SK-N-SH (cell line): ENCODE data around the gene GARS1. TPM values are rescaled to one million over a fixed set of nuclear protein-coding genes. Genes with fewer than 3 reads are reported as not detected.

ENCODE experiments used
- CTCF ChIA-PET: fragments of 300-600, 350-600 bp; formaldehyde crosslinking; extraction: SDS; loops from one replicate; lab custom pipeline; 2021; lab: Yijun Ruan, JAX
- POLR2A ChIA-PET: fragments of 350-600 bp; sonication (Branson Sonifier 250); formaldehyde crosslinking; extraction: SDS; loops from one replicate; lab custom pipeline; 2020; ENCODE audit warnings: antibody characterized with exemption, inconsistent platforms; lab: Yijun Ruan, JAX
- DNase-seq: peaks from one replicate; pipeline ENCODE4 v3.0.0; 2012
- H2AFZ ChIP-seq: fragments of 200-600 bp; sonication (generic); 2 replicates; pipeline ENCODE4 v1.8.1; 2016; ENCODE audit warnings: antibody characterized with exemption, mild to moderate bottlenecking, low read depth
- H3F3A ChIP-seq: fragments of 200-600 bp; sonication (generic); replicated peaks from 2 replicates; pipeline ENCODE3; 2016; ENCODE audit warnings: antibody characterized with exemption, mild to moderate bottlenecking; ENCODE audit not compliant: insufficient read depth
- H3K27ac ChIP-seq, 2 experiments: fragments of 200-500 bp in 1 of 2; fragments of 200-600 bp in 1 of 2; sonication (Bioruptor generic) in 1 of 2; sonication (generic), shearing (Covaris generic) in 1 of 2; 2 replicates each; pipeline versions ENCODE4 v1.5.1 to v1.6.1; 2014 to 2016; ENCODE audit warnings: low read depth in 2 of 2, inconsistent platforms in 1 of 2, low read length in 1 of 2, mild to moderate bottlenecking in 1 of 2, mixed read lengths in 1 of 2
- H3K27me3 ChIP-seq: fragments of 200-600 bp; sonication (generic), shearing (Covaris generic); 2 replicates; pipeline ENCODE4 v1.6.1; 2016; ENCODE audit warnings: mixed run types; ENCODE audit not compliant: insufficient read depth
- H3K36me3 ChIP-seq, 2 experiments: fragments of 200-500 bp in 1 of 2; fragments of 200-600 bp in 1 of 2; sonication (Bioruptor generic) in 1 of 2; sonication (generic) in 1 of 2; replicated peaks in 1 of 2; 2 replicates each; pipeline versions ENCODE3 to v1.5.1; 2014 to 2016; ENCODE audit warnings: low read length in 1 of 2, mild to moderate bottlenecking in 1 of 2; ENCODE audit not compliant: insufficient read depth in 2 of 2, control insufficient read depth in 1 of 2
- H3K4me1 ChIP-seq, 2 experiments: fragments of 200-500 bp in 1 of 2; fragments of 200-600 bp in 1 of 2; sonication (Bioruptor generic) in 1 of 2; sonication (generic), shearing (Covaris generic) in 1 of 2; 2 replicates each; pipeline versions ENCODE4 v1.5.1 to v1.6.1; 2014 to 2016; ENCODE audit warnings: low read depth in 1 of 2, low read length in 1 of 2, mixed run types in 1 of 2; ENCODE audit not compliant: insufficient read depth in 2 of 2, control insufficient read depth in 1 of 2
- H3K4me2 ChIP-seq: fragments of 200-600 bp; sonication (generic), shearing (Covaris generic); 2 replicates; pipeline ENCODE4 v1.6.1; 2017; ENCODE audit warnings: mixed run types
- H3K4me3 ChIP-seq, 2 experiments: fragments of 200-500 bp in 1 of 2; fragments of 200-600 bp in 1 of 2; sonication (Bioruptor generic) in 1 of 2; sonication (generic), shearing (Covaris generic) in 1 of 2; 2 replicates each; pipeline versions ENCODE4 v1.5.1 to v1.8.1; 2014 to 2016; ENCODE audit warnings: low read depth in 2 of 2, inconsistent platforms in 1 of 2, low read length in 1 of 2, mild to moderate bottlenecking in 1 of 2, mixed read lengths in 1 of 2, moderate library complexity in 1 of 2
- H3K79me2 ChIP-seq: fragments of 200-600 bp; sonication (generic); 2 replicates; pipeline ENCODE4 v1.8.1; 2017; ENCODE audit warnings: mild to moderate bottlenecking; ENCODE audit not compliant: insufficient read depth
- H3K9ac ChIP-seq: fragments of 200-600 bp; sonication (generic); 2 replicates; pipeline ENCODE4 v1.6.1; 2017; ENCODE audit warnings: mixed run types
- H3K9me2 ChIP-seq: fragments of 200-600 bp; sonication (generic); 2 replicates; pipeline ENCODE4 v1.6.1; 2017; ENCODE audit warnings: mixed run types
- H3K9me3 ChIP-seq: fragments of 200-600 bp; sonication (generic); 2 replicates; pipeline ENCODE4 v1.6.1; 2017; ENCODE audit warnings: mixed run types, mild to moderate bottlenecking, moderate library complexity
- H4K20me1 ChIP-seq: fragments of 200-600 bp; sonication (generic); 2 replicates; pipeline ENCODE4 v1.6.1; 2017; ENCODE audit warnings: mild to moderate bottlenecking, mixed run types; ENCODE audit not compliant: insufficient read depth
- EP300 ChIP-seq, 2 experiments: IDR thresholded peaks; 2 replicates each; pipeline versions ENCODE4 v1.4.0 to v1.6.1; 2012; ENCODE audit warnings: borderline replicate concordance in 1 of 2, low read depth in 1 of 2, low read length in 1 of 2
- MEF2A ChIP-seq: IDR thresholded peaks from 2 replicates; pipeline ENCODE4 v1.4.0; 2012; ENCODE audit warnings: low read depth, borderline replicate concordance
- SMC3 ChIP-seq: IDR thresholded peaks from 2 replicates; pipeline ENCODE4 v1.6.1; 2012; ENCODE audit warnings: low read depth, low read length, improper control_type of control experiment
- TCF12 ChIP-seq: IDR thresholded peaks from 2 replicates; pipeline ENCODE4 v1.4.0; 2012
- USF1 ChIP-seq: IDR thresholded peaks from 2 replicates; pipeline ENCODE4 v1.4.0; 2012; ENCODE audit warnings: low read depth, borderline replicate concordance
- USF2 ChIP-seq: fragments of 150-350 bp; IDR thresholded peaks from 2 replicates; pipeline ENCODE4 v1.6.1; 2017; ENCODE audit warnings: antibody characterized with exemption, low read length, low read depth, borderline replicate concordance
- WGBS: methylation state at CpG from one replicate; pipeline ENCODE4 v1.1.6; 2017; ENCODE audit warnings: low lambda C conversion rate; 5-methylcytosine and 5-hydroxymethylcytosine counted together
- polyA plus RNA-seq, 3 experiments: library from polyadenylated mRNA; depleted of rRNA; stranded (reverse); fragments of >200 nt; gene quantifications; 2 replicates each; pipeline ENCODE4 v1.2.3, GENCODE V29; 2012

Gene GARS1
- polyA plus RNA-seq, 1 of the 3 experiments (the other 2 are of a cell fraction), result 301 TPM

- POLR2A ChIA-PET, result no interaction called here
- peaks cover 0 to 8% of the 10 kb centered on the region in 2 experiments; a peak in 1 of 4 replicates for H3K4me1 ChIP-seq
- H3K79me2 ChIP-seq, result no peaks in the 10 kb centered on the region
- H4K20me1 ChIP-seq, result no peaks in the 10 kb centered on the region
- H2AFZ ChIP-seq, result no peak overlapping the region
- H3K9me3 ChIP-seq, result no peaks in the 10 kb centered on the region
- no peak overlapping the region for H3K27ac ChIP-seq
- no peak overlapping the region for H3K4me3 ChIP-seq
- DNase-seq, result no peak
- no peaks in the 10 kb centered on the region for H3K36me3 ChIP-seq
- no peak for TF ChIP-seq EP300 (IDR thresholded peaks at IDR 0.05; ENCODE audit: borderline replicate concordance in 1 of 2, low read depth in 1 of 2, low read length in 1 of 2)
- TF ChIP-seq TCF12, result no peak
- no peak for TF ChIP-seq USF2
- TF ChIP-seq, all 33 proteins: peak for 0
- 35% methylated on average over 2 of the region's 2 CpGs for WGBS
- H3F3A ChIP-seq, result no peaks in the 10 kb centered on the region
- H3K4me2 ChIP-seq, result no peak overlapping the region
- no peaks in the 10 kb centered on the region for H3K27me3 ChIP-seq
- H3K9me2 ChIP-seq, result no peaks in the 10 kb centered on the region
- H3K9ac ChIP-seq, result no peak overlapping the region
- CTCF ChIA-PET, result no interaction called here
Measured at GRCh38 chr7:30657131-30657530, 62.5 kb downstream of the GARS1 start.

- WGBS, result 22% methylated on average over 3 of the region's 3 CpGs
Measured at GRCh38 chr7:30658479-30659074, 63.9 kb downstream of the GARS1 start.

More at GRCh38 chr7:30658479-30659074, 63.9 kb downstream of the GARS1 start:
- Histone ChIP-seq H3K27ac (no peak overlapping the region), H3K9me2 (no peaks in the 10 kb centered on the region), H2AFZ (no peak overlapping the region), H3K79me2 (no peaks in the 10 kb centered on the region), H3K36me3 (no peaks in the 10 kb centered on the region), H3K9ac (no peak overlapping the region), H3F3A (no peaks in the 10 kb centered on the region), H3K4me3 (no peak overlapping the region), H3K4me2 (no peak overlapping the region), H3K27me3 (no peaks in the 10 kb centered on the region; the same call in 1 of the 2 replicates), H3K9me3 (no peaks in the 10 kb centered on the region), H3K4me1 (peaks cover 0 to 8% of the 10 kb centered on the region in 2 experiments; a peak in 1 of 4 replicates), H4K20me1 (no peaks in the 10 kb centered on the region)
- TF ChIP-seq MEF2A, result no peak
- TF ChIP-seq USF1, result no peak
- no peak for TF ChIP-seq SMC3
- TF ChIP-seq USF2, result no peak
- ChIA-PET POLR2A (no interaction called here), CTCF (interaction anchor here (1.2 to 1.5 kb wide), 3 partner anchors 9 to 82 kb away, joined by 3 to 4 read pairs (median 4); no protein-coding TSS in a partner anchor)
- no peak for DNase-seq
